NCI-H2196 treated with DMSO at 0.1 percent for 48 hours (cell line): Measurements from ENCODE around the gene FGF5.
"Not testable (repeated sequence)": the region's sequence is repeated elsewhere in the genome, so short reads cannot be mapped to it uniquely, and the experiment has no call there.

Source experiments
- DNase-seq: peaks from one replicate; lab custom pipeline; 2025; ENCODE audit not compliant: unreplicated experiment; lab: John Stamatoyannopoulos, UW

Gene FGF5

DNA sequence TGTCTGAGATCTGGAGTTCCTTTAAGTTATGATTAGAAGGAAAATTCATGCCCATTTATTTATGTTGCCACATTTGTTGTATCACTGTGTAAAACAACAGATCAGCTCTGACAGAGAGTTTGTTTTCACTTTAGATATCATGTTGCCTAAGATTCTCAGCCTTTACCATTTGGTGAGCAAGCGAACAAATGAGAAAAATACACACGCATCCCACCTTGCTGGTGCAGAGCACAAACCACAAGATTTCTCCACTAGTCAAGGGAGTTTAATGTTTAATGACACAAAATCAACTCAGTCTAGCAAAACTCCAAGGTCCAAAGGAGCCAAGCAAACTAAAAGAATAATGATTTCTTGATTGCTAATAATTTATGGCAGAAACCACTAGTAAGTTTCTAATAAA is 27.7 kb downstream of the FGF5 start:
- DNase-seq: no peak

DNA sequence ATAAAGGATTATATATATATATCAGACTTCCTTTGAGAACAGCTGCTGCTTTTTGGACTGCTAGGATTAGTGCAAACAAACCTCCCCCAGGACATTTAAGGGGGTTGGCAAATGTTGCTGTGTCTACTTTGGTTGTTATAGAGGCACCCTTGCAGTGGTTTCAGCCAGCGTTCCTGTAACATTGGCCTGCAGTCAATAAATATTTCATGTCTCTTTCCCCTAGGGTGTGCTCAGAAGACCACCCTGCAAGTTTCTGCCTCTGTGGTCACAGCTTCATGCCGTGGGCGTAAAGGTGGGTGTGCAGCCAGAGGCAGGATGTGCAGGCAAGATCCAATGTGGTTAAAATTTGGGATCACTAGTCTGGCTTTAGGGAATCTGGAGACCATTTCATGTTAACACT is 28.9 kb downstream of the FGF5 start:
- no peak for DNase-seq

GRCh38 chr4:80295826-80296225 is 29.4 kb downstream of the FGF5 start:
- no peak for DNase-seq

- no peak for DNase-seq
These were observed 35.4 kb downstream of the FGF5 start for GRCh38 chr4:80301884-80302283.

- no peak for DNase-seq
These were observed 36.3 kb downstream of the FGF5 start for GRCh38 chr4:80302616-80303223.

DNA sequence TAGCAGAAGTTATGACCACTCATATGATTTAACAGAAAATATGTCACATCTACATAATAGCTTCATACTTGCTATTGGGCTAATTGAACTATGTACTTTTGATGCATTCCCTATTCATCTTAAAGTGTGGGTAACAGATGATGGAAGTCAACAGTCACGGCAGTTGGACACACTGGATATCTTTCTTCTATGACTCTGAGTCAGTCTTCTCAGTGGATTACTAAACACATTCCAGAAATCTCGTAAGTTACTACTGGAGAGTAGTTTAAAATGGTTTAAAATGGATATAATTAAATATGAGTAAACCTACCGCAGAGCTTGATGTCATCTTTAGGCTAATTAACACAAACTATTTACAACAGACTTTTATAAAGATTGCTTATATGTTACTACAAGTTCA is 39.0 kb downstream of the FGF5 start:
- no peak for DNase-seq

DNA sequence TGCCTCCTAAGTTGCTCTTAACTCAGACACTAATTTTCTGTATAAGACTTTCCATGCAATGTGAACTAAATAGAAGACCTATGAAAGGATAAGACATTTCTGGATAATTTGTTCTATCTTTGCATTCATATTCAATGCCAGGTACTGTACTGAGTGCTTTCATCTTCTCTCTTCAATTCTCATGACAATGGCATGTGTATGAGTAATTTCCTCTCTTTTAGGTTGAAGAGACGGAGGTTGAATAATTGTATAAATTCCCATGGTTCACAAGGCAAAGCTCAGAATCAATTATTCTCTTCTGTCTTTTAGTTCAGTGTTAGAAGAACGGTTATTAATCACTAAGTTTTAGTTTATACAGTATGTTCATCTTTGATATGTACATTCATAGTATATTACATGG is 39.8 kb downstream of the FGF5 start:
- no peak for DNase-seq

DNA sequence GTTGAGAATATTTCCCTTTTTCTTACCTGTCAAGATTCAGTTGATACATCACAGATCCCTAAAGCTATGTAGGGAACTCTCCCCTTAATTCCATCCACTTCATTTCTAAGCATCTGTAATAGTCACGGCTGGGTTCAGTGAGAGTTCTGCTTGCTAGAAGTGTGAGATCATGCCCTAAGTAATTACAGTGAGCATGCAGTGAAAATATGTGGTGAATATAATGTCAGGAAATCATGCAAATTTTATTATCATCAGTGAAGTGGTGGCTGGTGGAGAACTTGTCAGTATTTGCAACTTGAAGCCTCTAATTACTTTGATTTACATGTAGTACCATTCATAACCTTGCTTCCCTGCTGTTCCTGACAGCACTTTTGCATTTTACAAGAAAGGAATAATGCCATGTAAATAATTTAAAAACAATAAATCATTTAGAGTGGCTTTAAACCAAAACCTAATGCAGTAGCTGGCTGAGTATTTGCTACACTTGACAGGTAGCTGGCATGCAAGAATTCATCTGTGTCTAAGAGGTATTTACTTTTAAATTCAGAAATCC is 40.8 kb downstream of the FGF5 start:
- DNase-seq: no peak

DNA sequence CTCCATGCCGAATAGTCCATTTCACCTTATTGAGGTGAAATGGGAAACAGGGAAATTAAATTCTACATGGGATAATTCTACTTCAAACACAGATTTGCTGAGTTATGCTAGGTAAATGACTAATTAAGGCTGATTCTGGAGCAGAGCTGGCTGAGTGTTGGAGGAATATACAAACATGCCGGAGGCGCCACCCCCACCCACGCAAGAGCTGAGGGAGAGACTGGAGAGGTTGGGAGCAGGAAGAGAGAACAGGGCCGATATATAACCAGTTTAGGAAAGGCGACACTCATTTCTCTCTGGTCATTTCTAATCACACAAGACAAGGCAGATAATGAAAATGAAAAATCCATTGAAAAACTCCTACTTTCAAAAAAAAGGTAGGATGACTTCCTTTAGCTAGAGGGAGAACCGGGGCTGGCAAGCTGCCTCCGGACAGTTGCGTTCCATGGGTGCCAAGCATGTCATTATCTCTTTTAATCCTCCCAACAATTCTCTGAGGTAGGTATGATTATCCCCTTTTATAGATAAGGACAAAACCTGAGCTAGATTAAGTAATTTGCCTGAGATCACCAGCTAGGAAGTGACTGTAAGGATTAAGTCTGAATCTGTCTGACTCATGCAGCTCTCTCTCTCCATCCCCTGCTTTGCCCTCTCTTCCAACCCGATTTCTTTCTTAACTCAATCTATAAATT is 41.5 kb downstream of the FGF5 start:
- DNase-seq: no peak

GRCh38 chr4:80308466-80308822 is 42.0 kb downstream of the FGF5 start:
- no peak for DNase-seq

DNA sequence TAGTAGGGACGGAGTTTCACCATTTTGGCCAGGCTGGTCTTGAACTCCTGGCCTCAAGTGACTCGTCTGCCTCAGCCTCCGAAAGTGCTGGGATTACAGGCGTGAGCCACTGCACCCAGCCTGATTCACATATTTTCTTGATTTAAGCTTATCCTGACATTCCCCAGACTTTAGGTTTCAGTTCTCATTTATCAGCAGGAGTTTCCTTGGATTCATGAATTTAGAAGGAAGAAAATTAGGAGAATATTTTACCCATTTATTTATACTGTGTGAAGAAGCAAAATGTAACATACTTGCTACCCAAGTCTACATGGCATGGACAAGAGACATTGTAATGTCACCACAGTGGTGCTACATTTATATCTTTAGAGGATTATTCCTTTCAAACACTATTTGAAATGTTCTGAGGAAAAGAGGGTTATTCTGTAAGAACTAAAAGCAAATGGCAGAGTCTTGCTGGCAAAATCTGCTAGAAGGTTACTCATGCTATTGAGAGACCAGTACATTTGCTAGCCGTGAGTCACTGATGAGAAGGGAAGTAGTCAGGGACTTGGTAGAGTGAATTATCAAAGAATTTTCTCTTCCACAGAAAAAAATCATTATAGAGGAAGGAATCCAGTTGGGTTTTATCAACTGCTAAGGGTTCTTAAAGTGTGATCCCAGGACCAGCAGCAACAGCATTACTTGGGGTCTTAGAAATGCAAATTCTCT is 43.0 kb downstream of the FGF5 start:
- DNase-seq: no peak

DNA sequence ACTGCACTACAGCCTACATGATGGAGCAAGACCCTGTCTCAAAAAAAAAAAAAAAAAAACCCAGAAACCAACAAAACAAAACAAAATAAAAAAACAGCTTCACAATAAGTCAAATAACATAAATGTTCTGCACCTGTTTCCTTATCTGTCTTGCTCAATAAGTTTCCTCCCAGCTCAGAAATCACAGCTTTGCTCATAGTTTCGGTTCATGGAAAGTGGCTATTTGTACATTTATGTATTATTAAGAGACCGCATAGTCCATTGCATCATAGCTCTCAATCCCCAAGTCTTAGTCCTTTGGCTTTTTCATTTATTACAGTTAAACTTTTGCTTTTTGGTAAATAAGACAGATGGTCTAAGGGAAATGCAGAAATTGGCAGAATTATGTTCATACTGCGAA is 44.7 kb downstream of the FGF5 start:
- DNase-seq: no peak

GRCh38 chr4:80312124-80312523 is 45.7 kb downstream of the FGF5 start:
- DNase-seq: no peak

- no peak for DNase-seq
These were observed 47.2 kb downstream of the FGF5 start for GRCh38 chr4:80313627-80314026.

- not testable (repeated sequence) for DNase-seq
These were observed 49.4 kb downstream of the FGF5 start for GRCh38 chr4:80315848-80316247.

GRCh38 chr4:80321341-80321740 is 54.9 kb downstream of the FGF5 start:
- DNase-seq: no peak

GRCh38 chr4:80321776-80322175 is 55.3 kb downstream of the FGF5 start:
- no peak for DNase-seq

- DNase-seq: no peak
These were observed 56.3 kb downstream of the FGF5 start for GRCh38 chr4:80322716-80323115.

GRCh38 chr4:80324171-80324570 is 57.7 kb downstream of the FGF5 start:
- DNase-seq: no peak

DNA sequence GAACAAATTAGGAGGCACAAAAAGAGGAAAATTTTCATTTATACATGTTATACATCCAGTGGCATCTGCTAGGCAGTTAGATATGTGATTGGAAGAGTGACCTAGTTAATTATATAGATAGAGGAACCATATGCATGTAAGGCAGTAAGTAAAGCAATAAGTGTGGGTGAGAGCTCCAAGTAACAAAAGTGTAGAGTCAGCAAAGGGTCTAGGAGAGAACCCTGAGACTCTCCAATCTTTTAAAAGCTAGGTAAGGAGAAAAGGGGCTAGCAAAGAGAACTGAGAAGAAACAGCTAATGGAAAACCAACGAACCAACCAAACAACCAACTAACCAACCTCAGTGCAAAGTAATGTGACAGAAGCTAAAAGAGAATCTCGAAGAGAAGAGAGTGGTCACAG is 65.2 kb downstream of the FGF5 start:
- DNase-seq: no peak

GRCh38 chr4:80333121-80333520 is 66.7 kb downstream of the FGF5 start:
- no peak for DNase-seq

- DNase-seq: no peak
These were observed 68.1 kb downstream of the FGF5 start for GRCh38 chr4:80334568-80334967.
